ENCODE results near the gene RUNX1.

Gene RUNX1

DNA sequence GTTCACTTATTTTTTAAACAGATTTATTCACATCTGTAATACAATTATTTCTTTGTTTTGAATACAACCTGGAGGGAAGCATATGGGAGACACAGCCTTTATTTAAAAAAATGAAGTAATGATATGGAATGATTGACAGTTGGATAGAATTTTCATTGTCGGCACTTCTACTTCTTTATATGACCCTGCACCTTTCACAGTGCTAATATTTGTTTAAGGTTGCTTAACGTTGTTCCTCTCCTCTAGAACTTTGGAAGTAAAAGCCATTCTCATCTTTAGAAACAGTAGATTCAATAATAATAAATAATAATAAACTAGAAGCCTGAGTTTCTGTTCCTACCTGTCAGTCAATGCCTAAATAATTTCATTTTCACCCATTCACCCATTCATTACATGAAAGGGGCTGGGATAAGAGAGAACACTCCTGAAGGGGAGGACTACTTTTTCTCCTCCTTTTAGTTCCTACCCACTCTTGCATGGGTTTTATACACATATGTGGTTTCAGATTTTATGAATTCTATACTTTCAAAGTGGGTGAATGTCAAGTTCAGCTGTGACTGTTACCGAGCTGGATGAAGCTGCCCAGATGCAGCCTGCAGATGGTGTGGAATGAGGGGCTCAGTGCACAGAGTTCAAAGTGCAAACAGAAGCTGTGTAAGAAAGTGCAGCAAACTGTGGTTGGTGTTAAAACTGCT, 9.4 kb downstream of the RUNX1 start:
- DNase-seq (ENCODE audit: low spot score) = no peak
- TF ChIP-seq, protein P1, sequence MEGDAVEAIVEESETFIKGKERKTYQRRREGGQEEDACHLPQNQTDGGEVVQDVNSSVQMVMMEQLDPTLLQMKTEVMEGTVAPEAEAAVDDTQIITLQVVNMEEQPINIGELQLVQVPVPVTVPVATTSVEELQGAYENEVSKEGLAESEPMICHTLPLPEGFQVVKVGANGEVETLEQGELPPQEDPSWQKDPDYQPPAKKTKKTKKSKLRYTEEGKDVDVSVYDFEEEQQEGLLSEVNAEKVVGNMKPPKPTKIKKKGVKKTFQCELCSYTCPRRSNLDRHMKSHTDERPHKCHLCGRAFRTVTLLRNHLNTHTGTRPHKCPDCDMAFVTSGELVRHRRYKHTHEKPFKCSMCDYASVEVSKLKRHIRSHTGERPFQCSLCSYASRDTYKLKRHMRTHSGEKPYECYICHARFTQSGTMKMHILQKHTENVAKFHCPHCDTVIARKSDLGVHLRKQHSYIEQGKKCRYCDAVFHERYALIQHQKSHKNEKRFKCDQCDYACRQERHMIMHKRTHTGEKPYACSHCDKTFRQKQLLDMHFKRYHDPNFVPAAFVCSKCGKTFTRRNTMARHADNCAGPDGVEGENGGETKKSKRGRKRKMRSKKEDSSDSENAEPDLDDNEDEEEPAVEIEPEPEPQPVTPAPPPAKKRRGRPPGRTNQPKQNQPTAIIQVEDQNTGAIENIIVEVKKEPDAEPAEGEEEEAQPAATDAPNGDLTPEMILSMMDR (IDR thresholded peaks at IDR 0.05) = no peak
- Histone ChIP-seq H3K27ac (no peak overlapping the region), H3K4me3 (no peak overlapping the region)

DNA sequence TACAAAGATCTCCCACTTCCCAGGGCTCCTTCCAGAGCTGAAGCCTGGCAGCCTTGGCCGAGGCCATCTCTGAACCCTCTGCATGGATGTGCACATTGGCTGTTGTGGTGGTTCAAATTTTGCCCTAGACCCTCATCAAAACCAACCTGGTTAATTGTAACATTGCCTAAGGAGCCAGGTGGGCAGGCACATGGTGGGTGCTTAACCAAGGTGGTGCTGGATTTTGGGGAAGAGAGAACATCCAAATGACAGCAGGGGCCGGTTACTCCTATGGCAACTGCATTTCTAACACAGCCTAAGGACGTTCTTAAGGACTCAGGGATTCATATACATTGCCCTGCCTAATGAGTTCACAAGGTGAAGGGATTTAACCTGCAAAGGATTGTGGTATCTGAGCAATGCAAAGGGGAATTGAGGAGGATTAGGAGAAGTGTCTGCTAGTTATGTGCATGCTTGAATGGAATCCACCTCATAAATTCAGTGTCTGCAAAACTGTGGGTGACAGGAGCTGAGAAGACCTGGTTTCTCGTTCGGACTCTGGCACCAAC, 10.3 kb downstream of the RUNX1 start:
- TF ChIP-seq, protein P1 (IDR thresholded peaks at IDR 0.05) = no peak
- no peak for DNase-seq (ENCODE audit: low spot score)
- H3K4me3 ChIP-seq = no peak overlapping the region
- no peak overlapping the region for H3K27ac ChIP-seq

DNA sequence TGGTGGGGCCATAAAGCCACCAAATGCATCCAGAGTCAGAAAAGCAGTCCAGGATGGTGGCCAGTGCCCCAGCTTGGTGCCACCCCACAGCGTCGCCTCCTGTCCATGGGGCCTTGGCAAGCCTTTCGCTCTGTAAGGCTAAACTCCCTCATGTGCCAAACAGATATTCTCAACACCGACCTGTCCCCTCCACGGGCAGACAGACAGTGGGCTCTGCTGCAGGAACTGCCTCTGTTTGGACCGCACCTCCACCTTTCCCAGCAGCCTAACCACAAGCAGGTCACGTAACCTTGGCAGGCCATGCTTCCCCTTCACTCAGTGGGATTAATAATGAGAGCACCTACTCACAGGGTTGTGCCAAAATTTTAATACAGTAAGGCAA, 11.7 kb downstream of the RUNX1 start:
- TF ChIP-seq, protein P1 (IDR thresholded peaks at IDR 0.05) = no peak
- Histone ChIP-seq H3K27ac (no peak overlapping the region), H3K4me3 (no peak overlapping the region)
- DNase-seq (ENCODE audit: low spot score) = no peak

DNA sequence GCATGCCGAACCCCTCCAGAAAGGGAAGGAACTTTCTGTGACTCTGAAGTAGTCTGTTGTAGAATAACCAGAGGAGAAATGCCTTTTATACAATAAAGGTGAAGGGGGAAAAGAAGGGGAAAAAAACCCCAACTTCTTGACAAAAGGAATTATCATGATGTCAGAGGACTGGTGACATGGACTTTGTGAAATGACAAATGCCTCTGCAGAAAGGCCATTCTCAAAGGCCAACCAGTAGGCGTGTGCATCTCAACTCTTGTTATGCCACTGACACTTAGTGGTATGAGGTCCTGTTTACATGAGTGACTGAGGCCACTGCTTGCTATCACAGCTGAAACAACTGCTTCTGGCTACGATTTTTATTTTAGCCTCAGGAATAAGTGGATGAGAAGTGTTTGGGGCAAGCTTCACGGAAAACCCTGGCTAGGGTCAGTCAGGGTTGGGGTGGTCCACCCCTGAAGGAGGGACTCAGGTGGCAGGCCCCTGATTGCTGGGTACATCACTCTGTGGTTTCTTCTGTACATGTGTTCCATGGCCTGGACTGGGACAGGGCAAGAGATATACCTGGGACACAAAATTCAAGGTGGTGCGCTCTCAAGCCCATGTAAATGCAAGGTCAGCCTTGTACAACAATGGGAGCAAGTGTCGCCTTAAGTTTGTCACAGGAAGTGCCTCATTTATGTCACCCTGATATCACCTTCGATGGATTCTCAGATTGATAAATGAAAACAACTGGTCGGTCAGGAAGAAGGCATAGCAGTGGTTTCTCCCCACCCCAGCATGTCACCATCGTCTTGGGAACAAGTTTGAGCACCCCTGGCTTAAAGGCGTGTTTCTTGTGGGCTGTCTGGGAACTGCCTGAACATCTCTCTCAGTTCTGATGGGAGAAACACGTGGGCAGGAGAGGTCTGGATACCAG, 12.4 kb downstream of the RUNX1 start:
- TF ChIP-seq, protein P1 (IDR thresholded peaks at IDR 0.05) = no peak
- no peak overlapping the region for H3K27ac ChIP-seq
- no peak for DNase-seq (ENCODE audit: low spot score)
- no peak overlapping the region for H3K4me3 ChIP-seq

DNA sequence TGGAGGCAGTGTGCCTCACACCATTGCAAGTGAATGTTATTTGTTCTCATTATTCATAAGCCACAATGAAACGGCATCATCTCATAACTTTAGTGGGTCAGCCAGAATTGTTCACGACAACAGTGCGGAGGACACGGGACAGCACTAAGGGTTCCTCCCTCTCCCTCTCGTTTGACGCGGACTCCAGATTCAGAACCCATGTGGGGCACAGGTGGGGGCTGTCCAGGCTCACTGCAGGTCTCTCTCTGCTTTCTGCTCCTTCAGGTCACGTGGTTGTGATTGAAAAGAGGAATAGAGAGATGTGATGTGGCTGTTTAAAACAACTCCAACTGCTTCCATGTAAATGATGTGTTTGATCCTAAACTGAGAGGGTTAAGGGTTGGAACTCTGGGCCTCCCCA, 13.5 kb downstream of the RUNX1 start:
- Histone ChIP-seq H3K27ac (no peak overlapping the region), H3K4me3 (no peak overlapping the region)
- DNase-seq (ENCODE audit: low spot score) = no peak
- TF ChIP-seq, protein P1 (IDR thresholded peaks at IDR 0.05) = no peak

DNA sequence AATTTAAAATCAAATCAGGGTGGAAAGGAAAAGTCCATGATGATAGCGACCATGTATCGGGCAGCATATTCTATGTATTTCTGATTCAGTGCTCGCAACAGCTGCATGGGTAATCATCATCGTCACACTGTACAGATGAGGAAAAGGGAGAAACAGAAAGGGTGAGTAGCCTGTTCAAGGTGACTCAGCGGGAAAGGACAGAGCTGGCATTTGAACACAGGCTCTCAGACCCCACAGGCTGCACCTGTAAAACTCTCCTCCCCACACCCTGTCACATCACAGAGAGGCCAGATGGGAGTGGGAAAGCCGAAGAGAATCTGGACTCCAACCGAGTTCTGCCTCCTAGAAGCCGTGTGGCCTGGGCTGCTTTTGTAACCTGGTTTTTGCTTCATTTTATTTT, 14.0 kb downstream of the RUNX1 start:
- no peak overlapping the region for H3K4me3 ChIP-seq
- H3K27ac ChIP-seq = no peak overlapping the region
- TF ChIP-seq, protein P1 (IDR thresholded peaks at IDR 0.05) = no peak
- DNase-seq (ENCODE audit: low spot score) = no peak
